Hematopoietic multipotent progenitor cell treated with erythropoietin and hydrocortisone succinate and interleukin-3 and kit ligand, for 15 days (in vitro differentiated cells): Measurements from ENCODE around the gene OR10AD1.
"Not testable (repeated sequence)": the region's sequence is repeated elsewhere in the genome, so short reads cannot be mapped to it uniquely, and the experiment has no call there.

ENCODE experiments used
- DNase-seq: peaks from one replicate; pipeline ENCODE4 v3.0.0-alpha.2; 2015; ENCODE audit warnings: low spot score

OR10AD1 gene

DNA sequence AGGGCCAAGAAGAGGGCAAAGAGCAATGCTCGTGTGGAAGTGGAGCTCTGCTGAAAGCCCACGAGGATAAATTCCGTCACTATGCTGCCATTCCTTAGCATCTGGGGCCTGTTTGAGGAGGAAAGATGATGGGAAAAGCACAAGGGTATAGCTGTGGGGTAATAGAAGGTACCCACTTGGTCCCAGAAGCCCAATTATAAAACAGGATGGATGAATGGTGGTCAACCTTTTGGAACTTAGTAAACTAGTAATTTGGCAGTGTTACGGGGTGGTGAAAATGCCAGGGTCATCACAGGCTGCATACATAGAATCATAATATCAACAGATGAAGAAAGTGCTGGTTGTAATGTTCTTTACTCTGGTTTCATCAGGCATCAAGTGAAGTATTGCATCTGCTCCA, at the start of gene OR10AD1:
TSS of gene OR10AD1 (minus strand) at position 101 of the 400 bp plus-strand sequence. CDS start at position 101, 0 bp downstream.
- DNase-seq = no peak

DNA sequence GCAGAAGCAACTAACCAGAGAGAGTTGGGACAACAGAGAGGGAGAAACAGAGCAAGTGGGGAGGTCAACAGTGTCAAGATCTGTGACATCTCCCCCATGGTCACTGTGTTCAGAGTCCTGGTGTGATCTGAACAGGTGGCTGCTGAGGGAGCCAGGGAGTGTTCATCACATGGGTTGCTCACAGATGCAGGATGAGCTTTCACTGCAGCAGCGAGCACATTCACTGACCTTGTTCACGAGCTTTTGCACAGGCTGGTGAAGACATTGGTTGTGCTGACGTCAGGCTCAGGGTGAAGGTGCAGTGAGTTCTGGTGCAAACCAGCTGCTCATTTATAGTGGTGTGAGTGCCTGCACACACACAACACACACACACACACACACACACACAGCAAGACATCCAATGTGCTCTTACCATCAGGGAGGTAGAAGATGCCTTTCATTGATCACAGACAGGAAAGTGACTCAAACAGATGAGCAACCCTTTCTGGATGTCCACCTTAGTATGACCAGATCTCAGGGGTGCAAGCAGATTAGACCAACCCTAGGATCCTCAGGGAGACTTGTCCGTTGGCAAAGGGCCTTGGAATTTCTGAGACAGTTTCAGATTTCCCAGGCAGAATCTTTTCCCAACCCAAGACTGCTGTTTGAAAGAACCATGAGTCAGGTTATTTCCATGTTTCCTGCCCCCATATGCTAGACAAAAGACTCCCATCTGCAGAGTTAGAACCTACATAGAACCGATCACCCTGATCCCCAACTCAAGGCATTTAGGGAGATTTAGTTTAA, 44.3 kb upstream of the OR10AD1 start:
- DNase-seq = no peak

DNA sequence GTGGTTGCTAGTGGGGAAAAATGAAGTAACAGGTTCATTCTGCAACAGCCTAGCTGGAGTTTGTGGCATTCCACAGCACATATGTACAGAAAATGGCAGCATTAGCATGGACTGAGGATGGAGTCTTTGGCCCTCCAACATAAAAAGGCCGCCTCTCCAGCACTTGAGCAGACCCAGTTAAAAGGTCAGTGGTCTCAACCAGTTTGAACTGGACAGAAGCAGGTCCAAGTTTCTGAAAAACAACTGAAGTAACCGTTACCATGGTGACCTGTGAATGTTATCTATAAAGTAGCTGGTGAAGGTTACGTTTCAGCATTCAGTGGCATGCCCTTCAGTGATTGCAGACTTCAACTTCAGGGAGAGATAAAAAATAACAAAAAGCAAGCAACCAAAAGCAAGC, 34.1 kb upstream of the OR10AD1 start:
- no peak for DNase-seq

GRCh38 chr12:48235796-48236333, 32.8 kb upstream of the OR10AD1 start:
- DNase-seq = no peak

DNA sequence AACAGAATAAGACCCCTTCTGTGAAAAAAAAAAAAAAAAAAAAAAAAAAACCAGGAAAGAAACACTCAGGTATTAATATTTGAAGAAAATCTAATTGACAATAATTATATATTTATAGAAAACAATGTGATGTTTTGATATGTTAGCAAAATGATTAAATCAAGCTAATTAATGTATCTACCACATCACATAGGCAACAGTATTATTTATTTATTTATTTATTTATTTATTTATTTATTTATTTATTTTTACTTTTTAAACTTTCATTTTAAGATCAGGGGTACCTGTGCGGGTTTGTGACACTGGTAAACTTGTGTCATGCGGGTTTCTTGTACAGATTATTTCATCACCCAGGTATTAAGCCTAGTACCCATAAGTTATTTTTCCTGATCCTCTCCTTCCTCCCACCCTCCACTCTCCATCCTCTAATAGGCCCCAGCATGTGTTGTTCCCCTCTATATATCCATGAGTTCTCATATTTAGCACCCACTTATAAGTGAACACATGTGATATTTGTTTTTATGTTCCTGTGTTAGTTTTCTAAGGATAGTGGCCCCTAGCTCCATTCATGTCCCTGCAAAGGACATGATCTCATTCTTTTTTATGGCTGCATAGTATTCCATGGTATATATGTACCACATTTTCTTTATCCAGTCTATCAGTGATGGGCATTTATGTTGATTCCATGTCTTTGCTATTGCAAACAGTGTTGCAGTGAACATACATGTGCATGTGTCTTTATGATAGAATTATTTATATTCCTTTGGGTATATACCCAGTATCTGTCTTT, 28.3 kb upstream of the OR10AD1 start:
- not testable (repeated sequence) for DNase-seq

- DNase-seq = not testable (repeated sequence)
Observed at GRCh38 chr12:48224533-48224932, 21.4 kb upstream of the OR10AD1 start.

DNA sequence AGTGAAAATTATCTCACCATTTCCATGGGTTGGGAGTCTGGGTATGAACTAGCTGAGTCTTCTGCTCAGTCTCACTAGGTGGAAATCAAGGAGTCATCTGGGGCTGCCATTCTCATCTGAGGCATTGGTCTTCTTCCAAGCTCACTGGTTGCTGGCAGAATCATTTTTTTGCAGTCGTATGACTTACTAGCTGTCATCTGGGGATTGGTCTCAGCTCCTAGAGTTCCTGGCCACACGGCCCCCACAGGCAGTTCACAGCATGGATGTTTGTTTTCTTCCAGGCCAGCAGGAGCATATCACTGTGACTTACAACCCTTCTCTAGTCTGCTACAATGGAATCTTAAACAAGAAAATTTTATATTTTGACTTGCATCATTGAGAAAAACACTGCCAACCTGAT, 18.6 kb upstream of the OR10AD1 start:
- no peak for DNase-seq

GRCh38 chr12:48220701-48221100, 17.6 kb upstream of the OR10AD1 start:
- DNase-seq = no peak

GRCh38 chr12:48219631-48220030, 16.5 kb upstream of the OR10AD1 start:
- DNase-seq = no peak

DNA sequence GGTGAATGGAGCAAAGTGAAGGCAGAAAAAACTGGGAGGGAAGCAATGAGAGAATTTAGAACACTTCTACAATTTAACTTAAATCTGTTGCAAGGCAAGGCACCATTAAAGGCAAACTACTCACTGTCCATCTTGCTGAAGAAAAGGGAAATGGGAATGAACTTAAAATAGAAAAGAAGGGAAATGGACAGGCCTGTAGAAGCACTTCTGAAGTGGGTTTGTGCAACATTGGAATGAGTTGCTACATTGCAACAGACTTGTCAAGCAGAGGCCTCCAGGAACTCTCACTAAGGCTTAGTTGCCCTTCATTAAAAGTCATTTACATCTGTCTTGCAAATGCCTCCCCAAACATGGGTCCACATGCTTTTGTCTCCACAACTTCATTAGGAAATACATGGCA, 13.7 kb upstream of the OR10AD1 start:
- DNase-seq = no peak

DNA sequence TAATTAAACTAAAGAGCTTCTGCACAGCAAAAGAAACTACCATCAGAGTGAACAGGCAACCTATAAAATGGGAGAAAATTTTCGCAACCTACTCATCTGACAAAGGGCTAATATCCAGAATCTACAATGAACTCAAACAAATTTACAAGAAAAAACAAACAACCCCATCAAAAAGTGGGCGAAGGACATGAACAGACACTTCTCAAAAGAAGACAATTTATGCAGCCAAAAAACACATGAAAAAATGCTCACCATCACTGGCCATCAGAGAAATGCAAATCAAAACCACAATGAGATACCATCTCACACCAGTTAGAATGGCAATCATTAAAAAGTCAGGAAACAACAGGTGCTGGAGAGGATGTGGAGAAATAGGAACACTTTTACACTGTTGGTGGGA, 6.4 kb upstream of the OR10AD1 start:
- DNase-seq = not testable (repeated sequence)

DNA sequence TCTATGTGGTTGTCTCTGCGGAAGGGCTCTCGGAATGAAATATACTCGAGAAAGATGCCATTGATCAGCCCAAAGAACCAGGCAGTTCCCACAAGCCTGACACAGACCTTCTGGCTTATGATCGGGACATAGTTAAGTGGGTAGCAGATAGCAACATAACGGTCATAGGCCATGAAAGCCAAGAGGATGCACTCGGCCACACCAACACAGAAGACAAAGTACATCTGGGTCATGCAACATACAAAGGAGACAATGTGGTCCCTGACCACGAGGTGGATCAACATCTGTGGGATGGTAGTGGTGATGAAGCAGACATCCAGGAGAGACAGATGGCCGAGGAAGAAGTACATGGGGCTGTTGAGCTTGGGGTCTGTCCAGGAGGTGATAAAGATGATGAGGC, 326 bp downstream of the OR10AD1 start:
- no peak for DNase-seq

DNA sequence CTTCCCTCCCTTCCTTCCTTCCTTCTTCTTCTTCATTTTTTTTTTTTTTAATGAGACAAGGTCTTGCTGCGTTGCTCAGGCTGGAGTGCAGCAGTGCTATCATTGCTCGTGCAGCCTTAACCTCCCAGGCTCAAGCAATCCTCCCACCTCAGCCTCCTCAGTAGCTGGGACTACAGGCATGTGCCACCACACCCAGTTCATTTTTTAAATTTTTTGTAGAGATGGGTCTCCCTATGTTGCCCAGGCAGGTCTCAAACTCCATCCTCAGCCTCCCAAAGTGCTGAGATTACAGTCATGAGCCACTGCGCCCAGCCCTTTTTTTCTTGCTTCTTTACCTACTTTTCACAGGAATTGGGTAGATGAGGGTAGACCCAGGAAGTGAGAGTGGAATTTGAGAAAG, 1.6 kb downstream of the OR10AD1 start:
- DNase-seq = no peak

GRCh38 chr12:48201091-48201490, 2.0 kb downstream of the OR10AD1 start:
- DNase-seq = no peak

DNA sequence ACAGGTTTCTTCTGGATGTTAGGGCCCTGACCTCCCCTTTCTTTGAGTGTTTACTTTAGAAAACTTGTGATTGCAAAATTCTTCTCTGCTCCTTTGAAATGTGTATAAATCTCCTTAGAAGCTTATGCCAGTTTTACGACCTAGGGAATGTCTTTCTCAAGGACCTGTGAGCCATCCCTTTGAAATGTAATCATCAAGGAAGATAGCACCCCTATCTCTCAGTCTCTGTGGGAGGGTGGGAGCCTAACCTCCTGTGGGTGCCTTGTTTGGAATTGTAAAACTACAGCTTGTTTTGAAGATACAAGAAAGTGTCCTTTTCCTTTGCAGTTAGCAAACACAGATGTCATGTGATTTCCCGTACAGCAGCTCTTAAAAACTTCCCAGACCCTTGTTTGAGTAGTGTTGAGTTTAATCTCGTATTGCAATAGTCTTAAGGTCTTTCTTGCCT, 3.3 kb downstream of the OR10AD1 start:
- no peak for DNase-seq

DNA sequence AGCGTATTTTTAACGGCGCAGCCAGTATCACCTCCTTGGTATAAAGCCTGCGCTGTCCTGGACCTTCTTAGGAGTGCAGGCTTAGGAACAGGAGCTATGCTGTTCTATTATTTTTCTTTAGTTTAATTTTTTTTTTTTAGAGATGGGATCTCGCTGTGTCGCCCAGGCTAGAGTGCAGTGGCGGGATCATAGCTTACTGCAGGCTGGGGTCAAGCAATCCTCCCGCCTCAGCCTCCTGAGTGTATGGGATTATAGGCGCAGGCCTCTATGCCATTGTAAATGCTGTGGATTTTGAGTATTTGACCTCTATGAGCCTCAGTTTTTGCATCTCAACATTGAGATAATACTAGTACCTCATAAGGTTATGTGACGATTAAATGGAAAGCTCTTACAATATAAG, 4.1 kb downstream of the OR10AD1 start:
- DNase-seq = no peak

GRCh38 chr12:48198672-48198971, 4.5 kb downstream of the OR10AD1 start:
- no peak for DNase-seq

- DNase-seq = peak; percentile 89
Observed at GRCh38 chr12:48197971-48198671, 5.0 kb downstream of the OR10AD1 start.

DNA sequence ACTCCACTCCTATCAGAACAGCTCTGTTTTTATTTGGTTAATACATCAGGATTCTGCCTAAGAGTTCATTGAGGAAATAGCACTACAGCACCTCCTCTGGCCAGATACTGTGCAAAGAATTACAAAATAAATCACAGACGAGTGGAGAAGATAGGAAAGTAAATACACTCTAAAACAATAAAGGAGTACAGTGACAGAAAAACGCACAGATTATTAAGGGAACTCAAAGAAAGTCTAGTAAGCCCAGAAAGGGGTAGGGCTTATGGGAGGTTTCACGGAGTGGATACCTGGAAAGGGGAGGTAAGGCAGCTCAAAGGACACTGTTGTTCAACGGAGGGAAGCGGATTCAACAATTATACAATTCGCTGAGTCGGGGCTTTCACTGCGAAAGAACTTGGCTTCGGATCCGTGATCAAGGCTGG, 5.5 kb downstream of the OR10AD1 start:
- peak; percentile 26 for DNase-seq

DNA sequence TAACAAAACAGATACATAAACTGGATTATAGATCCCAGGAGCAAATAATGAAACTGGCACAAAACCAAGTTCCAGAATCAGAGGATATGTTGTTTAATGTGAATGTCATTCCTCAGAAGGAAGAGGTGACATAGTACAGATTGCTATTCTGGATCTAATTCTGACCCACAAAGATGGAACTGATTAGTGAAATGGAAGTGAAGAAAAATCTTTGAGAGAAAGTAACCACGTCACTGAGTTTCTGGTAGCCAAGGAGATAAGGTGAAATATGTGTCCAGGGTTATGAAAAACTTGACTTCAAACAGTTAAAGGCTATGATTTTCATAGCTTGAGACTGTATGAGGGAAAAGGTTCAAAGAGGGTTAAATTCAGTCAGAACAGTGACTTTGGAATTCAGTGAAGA, 8.3 kb downstream of the OR10AD1 start:
- DNase-seq = no peak

DNA sequence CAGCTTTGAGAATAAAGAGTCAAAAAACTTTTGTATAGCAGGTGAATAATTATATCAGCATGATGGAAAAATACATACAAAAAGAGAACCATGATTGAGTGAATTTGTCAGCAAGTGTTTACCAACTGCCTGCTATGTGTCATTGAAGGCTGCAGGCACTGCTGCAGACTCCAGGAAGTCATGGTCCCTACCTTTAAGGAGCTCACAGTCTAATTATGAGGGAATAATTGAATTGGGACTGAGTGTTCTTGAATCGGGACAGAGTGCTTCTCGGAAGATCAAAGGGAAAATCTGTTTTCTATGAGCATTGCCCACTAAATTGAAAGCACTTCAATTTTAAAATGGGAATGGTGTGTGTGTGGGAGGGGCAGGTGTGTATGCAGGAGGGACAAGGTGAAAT, 9.5 kb downstream of the OR10AD1 start:
- no peak for DNase-seq

- no peak for DNase-seq
Observed at GRCh38 chr12:48192861-48193260, 10.2 kb downstream of the OR10AD1 start.

DNA sequence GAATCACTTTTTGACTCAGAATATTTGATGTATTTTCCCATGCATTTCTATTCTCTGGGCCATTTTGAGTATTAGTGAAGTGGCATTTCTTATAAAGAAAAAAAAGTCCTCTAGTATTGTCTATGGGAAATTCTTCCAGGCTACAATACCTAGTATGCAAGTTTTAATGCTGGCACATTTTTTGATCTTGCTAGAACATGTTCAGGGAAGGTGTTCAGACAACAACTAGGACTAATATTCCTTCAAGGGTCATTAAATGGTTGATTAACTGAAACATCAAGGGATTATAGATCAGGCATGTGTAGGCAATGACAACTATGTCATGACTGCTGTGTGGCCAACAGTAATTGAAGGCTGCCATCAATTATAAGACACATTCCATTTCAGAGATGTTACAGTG, 12.0 kb downstream of the OR10AD1 start:
- DNase-seq = no peak
